DOHH2 (cell line): Measurements from ENCODE around the gene SREBF2.

ENCODE experiments used
- H3F3A ChIP-seq: fragments of 200-600 bp; sonication (generic), shearing (Covaris generic); 2 replicates; pipeline ENCODE4 v1.6.0; 2016; ENCODE audit warnings: antibody characterized with exemption, mild to moderate bottlenecking; ENCODE audit not compliant: control insufficient read depth, insufficient read depth
- H3K27ac ChIP-seq: fragments of 200-600 bp; sonication (generic); 2 replicates; pipeline ENCODE4 v1.5.1; 2014; ENCODE audit warnings: low read depth, mild to moderate bottlenecking, low read length, moderate library complexity
- H3K27me3 ChIP-seq: fragments of 200-600 bp; sonication (generic); 2 replicates; pipeline ENCODE4 v1.6.1; 2014; ENCODE audit warnings: mild to moderate bottlenecking, low read length, mixed read lengths; ENCODE audit not compliant: control insufficient read depth
- H3K36me3 ChIP-seq: fragments of 200-600 bp; sonication (generic); 2 replicates; pipeline ENCODE4 v1.6.1; 2014; ENCODE audit warnings: mild to moderate bottlenecking, low read length, moderate library complexity, mixed read lengths; ENCODE audit not compliant: control insufficient read depth
- H3K4me1 ChIP-seq: fragments of 200-600 bp; sonication (generic); 2 replicates; pipeline ENCODE4 v1.6.1; 2014; ENCODE audit warnings: mild to moderate bottlenecking, low read length, mixed read lengths; ENCODE audit not compliant: control insufficient read depth
- H3K4me2 ChIP-seq: fragments of 200-600 bp; sonication (generic); 2 replicates; pipeline ENCODE4 v1.6.0; 2014; ENCODE audit warnings: mild to moderate bottlenecking, low read length, moderate library complexity
- H3K4me3 ChIP-seq: fragments of 200-600 bp; sonication (generic); 2 replicates; pipeline ENCODE4 v1.5.1; 2014; ENCODE audit warnings: mild to moderate bottlenecking, low read length, mixed read lengths
- H3K79me2 ChIP-seq: fragments of 200-600 bp; sonication (generic); 2 replicates; pipeline ENCODE4 v1.6.1; 2014; ENCODE audit warnings: mild to moderate bottlenecking, low read length, mixed read lengths; ENCODE audit not compliant: control insufficient read depth
- H3K9me2 ChIP-seq: fragments of 200-600 bp; sonication (generic); replicated peaks from 2 replicates; pipeline ENCODE4 v1.6.1; 2014; ENCODE audit warnings: mild to moderate bottlenecking, low read length, mixed read lengths; ENCODE audit not compliant: control insufficient read depth
- H3K9me3 ChIP-seq: fragments of 200-600 bp; sonication (generic); 2 replicates; pipeline ENCODE4 v1.6.1; 2014; ENCODE audit warnings: antibody characterized with exemption, low read length, mixed read lengths; ENCODE audit not compliant: control insufficient read depth, insufficient read depth
- H4K20me1 ChIP-seq: fragments of 200-600 bp; sonication (generic); 2 replicates; pipeline ENCODE4 v1.6.0; 2014; ENCODE audit warnings: low read depth, mild to moderate bottlenecking, antibody characterized with exemption, low read length, moderate library complexity; ENCODE audit not compliant: control insufficient read depth, insufficient read depth
- CTCF ChIP-seq: fragments of 200-600 bp; sonication (generic); IDR thresholded peaks from one replicate; pipeline ENCODE4 v1.5.1; 2014; ENCODE audit warnings: antibody characterized with exemption, mild to moderate bottlenecking, low read depth, low read length; ENCODE audit not compliant: poor library complexity, severe bottlenecking
- EZH2phosphoT487 ChIP-seq: fragments of 200-600 bp; sonication (generic); IDR thresholded peaks from 2 replicates; pipeline ENCODE4 v1.6.1; 2017; ENCODE audit warnings: borderline replicate concordance, mild to moderate bottlenecking, antibody characterized with exemption, low read length, moderate library complexity, mixed read lengths

SREBF2 gene

GRCh38 chr22:41916745-41917358, 83.9 kb downstream of the SREBF2 start:
- Histone ChIP-seq H3K4me1 (peaks cover 75% of the 10 kb centered on the region), H4K20me1 (peaks cover 3% of the 10 kb centered on the region; the same call in 1 of the 2 replicates), H3K9me3 (no peaks in the 10 kb centered on the region), H3K4me3 (no peak overlapping the region), H3K9me2 (no peaks in the 10 kb centered on the region), H3K36me3 (peaks cover 8% of the 10 kb centered on the region), H3K79me2 (no peaks in the 10 kb centered on the region), H3K4me2 (no peak overlapping the region), H3F3A (peaks cover 15% of the 10 kb centered on the region), H3K27ac (no peak overlapping the region), H3K27me3 (peaks cover 58% of the 10 kb centered on the region)
- no peak for TF ChIP-seq CTCF
- TF ChIP-seq EZH2phosphoT487: no peak

DNA sequence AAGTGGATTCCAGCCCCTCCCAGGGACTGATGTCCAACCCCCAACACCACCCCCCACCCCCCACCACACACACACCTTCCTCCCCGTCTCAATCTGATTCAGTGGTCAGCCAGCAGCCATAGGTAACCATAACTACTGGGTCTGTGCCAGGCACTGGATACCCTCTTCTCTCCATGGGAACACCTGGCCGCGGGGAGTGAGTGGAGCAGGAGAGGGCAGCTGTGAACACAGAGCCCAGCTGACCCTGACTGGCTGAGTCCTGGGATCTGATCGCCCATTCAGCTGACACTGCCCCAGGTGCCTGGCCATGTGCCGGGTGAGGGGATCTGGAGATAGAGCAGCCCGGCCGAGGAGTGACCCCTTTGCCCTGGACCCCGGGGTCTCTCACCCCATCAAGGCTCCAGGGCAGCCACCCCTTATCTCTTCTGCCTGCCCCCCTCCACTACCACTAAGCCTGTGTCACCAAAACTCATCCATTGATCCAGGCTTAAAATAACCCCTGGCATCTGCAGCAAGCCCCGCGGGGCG, 84.5 kb downstream of the SREBF2 start:
- H3K27me3 ChIP-seq: peaks cover 52% of the 10 kb centered on the region
- no peak for TF ChIP-seq CTCF
- TF ChIP-seq EZH2phosphoT487: no peak
- peak overlapping the region; percentile 92 for H3K4me2 ChIP-seq
- peaks cover 21% of the 10 kb centered on the region for H3F3A ChIP-seq
- peaks cover 81% of the 10 kb centered on the region for H3K4me1 ChIP-seq
- H3K27ac ChIP-seq: no peak overlapping the region
- H3K9me2 ChIP-seq: no peaks in the 10 kb centered on the region
- peaks cover 3% of the 10 kb centered on the region; the same call in 1 of the 2 replicates for H4K20me1 ChIP-seq
- no peaks in the 10 kb centered on the region for H3K79me2 ChIP-seq
- no peak overlapping the region for H3K4me3 ChIP-seq
- H3K9me3 ChIP-seq: no peaks in the 10 kb centered on the region
- H3K36me3 ChIP-seq: peaks cover 14% of the 10 kb centered on the region

DNA sequence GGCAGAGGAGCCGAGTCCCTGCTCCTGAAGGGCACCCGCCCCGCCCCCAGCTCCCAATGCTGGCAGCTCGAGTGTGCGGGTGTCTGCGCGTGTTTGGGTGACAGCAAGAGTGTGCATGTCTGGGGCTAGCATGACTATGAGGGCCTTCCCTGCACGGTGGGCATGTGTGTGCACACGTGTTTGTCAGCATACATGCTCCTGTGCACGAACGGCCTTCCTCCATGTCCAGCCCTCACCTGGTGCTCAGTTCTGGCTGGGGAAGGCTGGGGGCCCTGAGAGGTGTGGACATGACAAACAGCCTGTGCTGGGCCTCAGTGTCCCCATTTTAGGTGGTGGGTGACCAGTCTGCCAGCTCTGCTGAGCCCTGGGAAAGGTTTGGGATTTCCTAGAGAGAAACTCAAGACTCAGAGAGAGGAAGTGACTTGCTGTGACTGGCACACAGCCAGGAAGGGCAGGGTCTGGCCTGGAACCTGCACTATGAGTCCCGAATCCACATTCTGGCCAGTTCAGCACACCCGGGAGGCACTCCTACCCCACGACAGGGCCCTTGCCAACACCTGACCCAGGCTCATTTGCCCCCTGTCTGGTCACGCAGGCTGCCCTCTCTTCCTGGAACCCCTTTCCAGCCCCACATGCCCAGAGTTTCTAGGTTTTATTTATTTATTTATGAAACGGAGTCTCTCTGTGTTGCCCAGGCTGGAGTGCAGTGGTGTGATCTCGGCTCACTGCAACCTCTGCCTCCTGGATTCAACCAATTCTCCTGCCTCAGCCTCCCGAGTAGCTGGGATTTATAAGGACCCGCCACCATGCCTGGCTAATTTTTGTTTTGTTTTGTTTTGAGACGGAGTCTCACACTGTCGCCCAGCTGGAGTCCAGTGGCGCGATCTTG, 85.2 kb downstream of the SREBF2 start:
- Histone ChIP-seq H3K27me3 (peaks cover 45% of the 10 kb centered on the region), H3K4me1 (peaks cover 88% of the 10 kb centered on the region), H3K4me2 (peak overlapping the region; percentile 92), H3K9me3 (no peaks in the 10 kb centered on the region), H3K36me3 (peaks cover 21% of the 10 kb centered on the region), H3F3A (peaks cover 24% of the 10 kb centered on the region), H4K20me1 (peaks cover 5% of the 10 kb centered on the region; the same call in 1 of the 2 replicates), H3K79me2 (peaks cover 5% of the 10 kb centered on the region), H3K4me3 (0 out of 2 replicates have a peak overlapping the region, but pooled peaks have one; percentile 2), H3K27ac (no peak overlapping the region), H3K9me2 (no peaks in the 10 kb centered on the region)
- TF ChIP-seq CTCF: no peak
- no peak for TF ChIP-seq EZH2phosphoT487
